ENCODE data around the gene SEC14L2.

SEC14L2 gene

DNA sequence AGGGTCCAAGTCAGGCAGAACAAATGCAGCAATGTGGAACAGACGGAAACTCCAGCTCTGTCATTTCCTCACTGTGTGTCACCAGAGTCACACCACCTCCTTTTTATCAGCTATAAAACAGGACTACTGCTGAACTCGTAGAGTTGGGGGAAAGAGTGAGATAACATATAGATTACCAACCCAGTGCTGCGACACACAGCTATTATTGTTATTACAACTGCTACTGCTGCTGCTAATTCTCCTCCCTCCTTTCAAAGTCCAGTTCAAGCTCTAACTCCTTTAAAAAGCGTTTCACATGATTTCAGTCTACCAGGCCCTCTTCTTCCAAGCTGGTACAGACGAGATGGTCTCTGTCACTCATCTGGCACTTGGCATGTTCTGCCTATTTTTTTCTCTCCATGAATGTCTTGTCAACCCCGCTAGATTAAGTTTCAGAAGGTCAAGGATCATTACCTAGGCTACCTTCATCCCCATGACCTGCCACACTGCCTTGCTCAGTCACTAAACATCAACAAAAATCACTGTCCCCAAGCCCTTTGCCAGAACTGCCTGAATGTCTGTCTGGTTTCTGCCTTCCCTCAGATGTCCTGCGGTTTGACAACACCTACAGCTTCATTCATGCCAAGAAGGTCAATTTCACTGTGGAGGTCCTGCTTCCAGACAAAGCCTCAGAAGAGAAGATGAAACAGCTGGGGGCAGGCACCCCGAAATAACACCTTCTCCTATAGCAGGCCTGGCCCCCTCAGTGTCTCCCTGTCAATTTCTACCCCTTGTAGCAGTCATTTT is 25.1 kb downstream of the SEC14L2 start:
- TF ChIP-seq EZH2phosphoT487 (conservative IDR thresholded peaks at IDR 0.05; ENCODE audit: low read length) (no peak), CTCF (IDR thresholded peaks at IDR 0.05; ENCODE audit: insufficient read depth, low read length, poor library complexity, severe bottlenecking) (no peak)
- Histone ChIP-seq H3K9me3 (ENCODE audit: insufficient read depth, low read length) (no peaks in the 10 kb centered on the region), H3K4me2 (ENCODE audit: low read depth, low read length, poor library complexity, severe bottlenecking) (peak overlapping the region; percentile 89), H3K36me3 (ENCODE audit: low read length) (no peaks in the 10 kb centered on the region; the same call in 1 of the 2 replicates), H3K79me2 (ENCODE audit: insufficient read depth, low read length) (peaks cover 5% of the 10 kb centered on the region; the same call in 1 of the 2 replicates), H3K27ac (ENCODE audit: low read depth, low read length) (no peak overlapping the region), H3K4me3 (ENCODE audit: insufficient read depth, low read length, poor library complexity, severe bottlenecking) (no peak overlapping the region), H3F3A (ENCODE audit: insufficient read depth) (peaks cover 11% of the 10 kb centered on the region), H2AFZ (ENCODE audit: low read depth, low read length, severe bottlenecking) (no peak overlapping the region), H3K27me3 (ENCODE audit: low read length) (no peaks in the 10 kb centered on the region), H3K9me2 (replicated peaks; ENCODE audit: insufficient read depth, low read length) (no peaks in the 10 kb centered on the region), H3K9ac (ENCODE audit: low read length) (0 out of 2 replicates have a peak overlapping the region, but pooled peaks have one; percentile 96), H4K20me1 (ENCODE audit: low read depth, low read length) (no peaks in the 10 kb centered on the region)

DNA sequence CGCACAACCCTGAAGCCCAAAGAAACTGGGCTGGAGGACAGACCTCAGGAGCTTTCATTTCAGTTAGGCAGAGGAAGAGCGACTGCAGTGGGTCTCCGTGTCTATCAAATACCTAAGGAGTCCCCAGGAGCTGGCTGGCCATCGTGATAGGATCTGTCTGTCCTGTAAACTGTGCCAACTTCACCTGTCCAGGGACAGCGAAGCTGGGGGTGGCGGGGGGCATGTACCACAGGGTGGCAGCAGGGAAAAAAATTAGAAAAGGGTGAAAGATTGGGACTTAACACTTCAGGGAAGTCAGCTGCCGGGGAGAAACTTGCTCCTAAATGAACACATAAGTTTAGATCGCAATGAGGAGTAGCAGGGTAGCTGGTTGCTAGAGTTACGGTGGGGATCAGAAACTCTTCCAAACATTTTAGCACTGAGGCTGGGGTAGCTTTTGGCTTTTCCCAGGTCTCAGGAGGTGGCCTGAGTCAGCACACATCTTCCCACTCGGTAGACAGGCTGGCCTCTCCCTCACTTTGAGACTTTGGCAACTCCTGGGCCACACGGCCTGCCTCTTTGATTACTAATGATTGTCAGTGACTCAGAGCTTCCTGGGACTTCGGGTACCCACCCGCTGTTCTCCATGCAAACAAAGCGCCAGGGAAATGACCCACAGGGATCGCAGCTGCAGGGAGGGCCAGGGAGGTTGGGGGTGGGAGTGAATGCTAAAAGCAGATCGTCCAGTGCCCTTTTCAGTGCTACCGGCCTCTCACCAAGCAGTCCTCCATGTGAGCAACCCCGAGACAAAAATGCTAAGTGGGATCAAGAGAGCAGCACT is 25.9 kb downstream of the SEC14L2 start:
- no peak overlapping the region for H3K27ac ChIP-seq (ENCODE audit: low read depth, low read length)
- no peaks in the 10 kb centered on the region; the same call in 1 of the 2 replicates for H3K36me3 ChIP-seq (ENCODE audit: low read length)
- no peaks in the 10 kb centered on the region for H3K27me3 ChIP-seq (ENCODE audit: low read length)
- TF ChIP-seq CTCF (IDR thresholded peaks at IDR 0.05; ENCODE audit: insufficient read depth, low read length, poor library complexity, severe bottlenecking) (no peak), EZH2phosphoT487 (conservative IDR thresholded peaks at IDR 0.05; ENCODE audit: low read length) (no peak)
- H3K4me2 ChIP-seq (ENCODE audit: low read depth, low read length, poor library complexity, severe bottlenecking): peak overlapping the region; percentile 89
- H3K9me2 ChIP-seq (replicated peaks; ENCODE audit: insufficient read depth, low read length): no peaks in the 10 kb centered on the region
- H4K20me1 ChIP-seq (ENCODE audit: low read depth, low read length): no peaks in the 10 kb centered on the region
- H3K9me3 ChIP-seq (ENCODE audit: insufficient read depth, low read length): no peaks in the 10 kb centered on the region
- peak overlapping the region; percentile 76 for H3K4me3 ChIP-seq (ENCODE audit: insufficient read depth, low read length, poor library complexity, severe bottlenecking)
- peaks cover 5% of the 10 kb centered on the region; the same call in 1 of the 2 replicates for H3K79me2 ChIP-seq (ENCODE audit: insufficient read depth, low read length)
- peak overlapping the region; percentile 96 for H3K9ac ChIP-seq (ENCODE audit: low read length)
- peaks cover 14% of the 10 kb centered on the region for H3F3A ChIP-seq (ENCODE audit: insufficient read depth)
- peak overlapping the region; percentile 70 for H2AFZ ChIP-seq (ENCODE audit: low read depth, low read length, severe bottlenecking)

GRCh38 chr22:30423301-30423958 is 26.6 kb downstream of the SEC14L2 start:
- H3K9me2 ChIP-seq (replicated peaks; ENCODE audit: insufficient read depth, low read length): no peaks in the 10 kb centered on the region
- peaks cover 5% of the 10 kb centered on the region; the same call in 1 of the 2 replicates for H3K79me2 ChIP-seq (ENCODE audit: insufficient read depth, low read length)
- peak overlapping the region; percentile 70 for H2AFZ ChIP-seq (ENCODE audit: low read depth, low read length, severe bottlenecking)
- no peaks in the 10 kb centered on the region for H3K9me3 ChIP-seq (ENCODE audit: insufficient read depth, low read length)
- peaks cover 14% of the 10 kb centered on the region for H3F3A ChIP-seq (ENCODE audit: insufficient read depth)
- H3K36me3 ChIP-seq (ENCODE audit: low read length): no peaks in the 10 kb centered on the region; the same call in 1 of the 2 replicates
- H3K4me2 ChIP-seq (ENCODE audit: low read depth, low read length, poor library complexity, severe bottlenecking): peak overlapping the region; percentile 89
- H3K27me3 ChIP-seq (ENCODE audit: low read length): no peaks in the 10 kb centered on the region
- peak overlapping the region; percentile 96 for H3K9ac ChIP-seq (ENCODE audit: low read length)
- H4K20me1 ChIP-seq (ENCODE audit: low read depth, low read length): no peaks in the 10 kb centered on the region
- peak overlapping the region; percentile 70 for H3K27ac ChIP-seq (ENCODE audit: low read depth, low read length)
- peak overlapping the region; percentile 76 for H3K4me3 ChIP-seq (ENCODE audit: insufficient read depth, low read length, poor library complexity, severe bottlenecking)
- TF ChIP-seq CTCF (IDR thresholded peaks at IDR 0.05; ENCODE audit: insufficient read depth, low read length, poor library complexity, severe bottlenecking): no peak
- TF ChIP-seq EZH2phosphoT487 (conservative IDR thresholded peaks at IDR 0.05; ENCODE audit: low read length): no peak
